ENCODE data around the gene GFPT2. TPM values are rescaled to one million over a fixed set of nuclear protein-coding genes. Genes with fewer than 3 reads are reported as not detected.

Gene GFPT2
- total and polyA plus RNA-seq, 7 donors, result 1.2 to 42.7 (median 16.1) TPM

GRCh38 chr5:180287868-180288267 lies 65.3 kb downstream of the GFPT2 start:
- no peaks in the 10 kb centered on the region for H3K9me3 ChIP-seq
- no peaks in the 10 kb centered on the region for H3K27me3 ChIP-seq
- no peak for DNase-seq
- peaks cover 0 to 2% (median 0%) of the 10 kb centered on the region in 4 donors for H3K36me3 ChIP-seq
- TF ChIP-seq POLR2A (IDR thresholded peaks at IDR 0.05), result no peak
- no peak for TF ChIP-seq POLR2AphosphoS5 (IDR thresholded peaks at IDR 0.05)
- TF ChIP-seq EP300 (IDR thresholded peaks at IDR 0.05), result no peak
- TF ChIP-seq, protein P1, sequence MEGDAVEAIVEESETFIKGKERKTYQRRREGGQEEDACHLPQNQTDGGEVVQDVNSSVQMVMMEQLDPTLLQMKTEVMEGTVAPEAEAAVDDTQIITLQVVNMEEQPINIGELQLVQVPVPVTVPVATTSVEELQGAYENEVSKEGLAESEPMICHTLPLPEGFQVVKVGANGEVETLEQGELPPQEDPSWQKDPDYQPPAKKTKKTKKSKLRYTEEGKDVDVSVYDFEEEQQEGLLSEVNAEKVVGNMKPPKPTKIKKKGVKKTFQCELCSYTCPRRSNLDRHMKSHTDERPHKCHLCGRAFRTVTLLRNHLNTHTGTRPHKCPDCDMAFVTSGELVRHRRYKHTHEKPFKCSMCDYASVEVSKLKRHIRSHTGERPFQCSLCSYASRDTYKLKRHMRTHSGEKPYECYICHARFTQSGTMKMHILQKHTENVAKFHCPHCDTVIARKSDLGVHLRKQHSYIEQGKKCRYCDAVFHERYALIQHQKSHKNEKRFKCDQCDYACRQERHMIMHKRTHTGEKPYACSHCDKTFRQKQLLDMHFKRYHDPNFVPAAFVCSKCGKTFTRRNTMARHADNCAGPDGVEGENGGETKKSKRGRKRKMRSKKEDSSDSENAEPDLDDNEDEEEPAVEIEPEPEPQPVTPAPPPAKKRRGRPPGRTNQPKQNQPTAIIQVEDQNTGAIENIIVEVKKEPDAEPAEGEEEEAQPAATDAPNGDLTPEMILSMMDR (IDR thresholded peaks at IDR 0.05), result no peak
- intact Hi-C loops (cut with DNase I), result no loop called here
- 90 to 93% methylated on average over 7 of the region's 7 CpGs for WGBS, 2 donors
- no peak overlapping the region for H3K4me3 ChIP-seq
- no peak overlapping the region for H3K27ac ChIP-seq
- H3K4me1 ChIP-seq, result peaks cover 0 to 33% (median 15%) of the 10 kb centered on the region in 4 donors

GRCh38 chr5:180287404-180287803 lies 65.7 kb downstream of the GFPT2 start:
- Histone ChIP-seq H3K4me1 (peaks cover 0 to 33% (median 15%) of the 10 kb centered on the region in 4 donors), H3K4me3 (no peak overlapping the region), H3K27me3 (no peaks in the 10 kb centered on the region), H3K36me3 (peaks cover 0 to 7% (median 0%) of the 10 kb centered on the region in 4 donors), H3K9me3 (no peaks in the 10 kb centered on the region), H3K27ac (no peak overlapping the region)
- intact Hi-C loops (cut with DNase I), result no loop called here
- TF ChIP-seq, protein P1 (IDR thresholded peaks at IDR 0.05), result no peak
- TF ChIP-seq POLR2A (IDR thresholded peaks at IDR 0.05) (no peak), POLR2AphosphoS5 (IDR thresholded peaks at IDR 0.05) (no peak), EP300 (IDR thresholded peaks at IDR 0.05) (no peak)
- 71 to 90% methylated on average over 2 of the region's 2 CpGs for WGBS, 2 donors
- no peak for DNase-seq

DNA sequence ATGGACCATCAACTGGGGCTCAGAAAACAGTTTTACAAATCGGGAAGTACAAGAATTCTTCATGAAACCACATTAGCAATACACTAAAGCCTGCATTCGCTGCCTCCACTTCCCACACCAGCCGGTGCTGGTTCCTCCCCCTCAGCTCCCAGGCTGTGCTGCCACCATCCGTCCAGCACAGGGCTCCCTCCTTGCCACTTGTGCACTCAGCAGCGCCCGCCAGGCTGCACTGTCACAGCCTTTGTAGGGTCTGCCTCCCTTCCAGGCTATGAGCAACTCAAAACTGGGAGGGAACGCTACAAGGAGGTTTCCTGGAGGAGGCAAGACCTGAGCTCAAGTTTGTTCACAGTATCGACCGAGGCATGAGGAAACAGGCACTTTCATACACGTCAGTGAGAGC lies 69.0 kb downstream of the GFPT2 start:
- DNase-seq, result no peak

DNA sequence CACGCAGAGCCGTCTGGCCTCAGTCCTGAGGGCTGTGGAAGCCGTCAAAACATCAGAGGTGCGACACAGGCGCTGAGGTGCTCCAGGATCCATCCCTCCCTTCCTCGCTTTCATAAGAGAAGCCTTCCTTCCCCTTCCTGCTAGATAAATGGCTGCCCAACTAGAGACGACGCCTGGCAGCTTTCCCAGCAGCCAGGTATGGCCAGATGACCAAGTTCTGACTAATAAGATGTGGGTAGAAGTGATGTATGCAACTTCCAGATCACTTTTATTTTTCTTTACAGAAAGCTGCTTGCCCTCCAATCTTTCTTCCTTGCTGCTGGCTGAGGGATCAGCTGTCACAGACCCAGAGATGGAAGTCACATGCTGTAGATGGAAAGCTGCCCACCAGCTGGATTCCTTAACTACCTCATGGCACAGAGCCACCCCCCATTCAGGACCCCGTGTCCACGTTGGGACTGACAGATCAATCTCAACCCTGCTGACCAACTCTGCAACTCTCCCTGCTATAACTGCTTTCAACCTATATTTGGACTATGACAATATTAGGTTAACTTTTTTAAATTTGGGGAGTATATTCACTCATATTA lies 70.0 kb downstream of the GFPT2 start:
- H3K27ac ChIP-seq, result no peak overlapping the region
- no peak overlapping the region for H3K4me3 ChIP-seq
- H3K4me1 ChIP-seq, result peaks cover 0 to 8% (median 5%) of the 10 kb centered on the region in 4 donors
- no peak for DNase-seq
- TF ChIP-seq, protein P1 (IDR thresholded peaks at IDR 0.05), result no peak
- TF ChIP-seq POLR2A (IDR thresholded peaks at IDR 0.05), result no peak
- TF ChIP-seq POLR2AphosphoS5 (IDR thresholded peaks at IDR 0.05), result no peak
- no peak for TF ChIP-seq EP300 (IDR thresholded peaks at IDR 0.05)
- intact Hi-C loops (cut with DNase I), result no loop called here
- peaks cover 4 to 34% (median 9%) of the 10 kb centered on the region in 4 donors for H3K36me3 ChIP-seq
- WGBS, 2 donors, result 83 to 93% methylated on average over 10 of the region's 10 CpGs
- H3K27me3 ChIP-seq, result no peaks in the 10 kb centered on the region
- H3K9me3 ChIP-seq, result no peaks in the 10 kb centered on the region

More for the DNA sequence above, 69.0 kb downstream of the GFPT2 start:
- peaks cover 0 to 10% (median 5%) of the 10 kb centered on the region in 4 donors for H3K4me1 ChIP-seq
- H3K27me3 ChIP-seq, result no peaks in the 10 kb centered on the region
- no peaks in the 10 kb centered on the region for H3K9me3 ChIP-seq
- H3K36me3 ChIP-seq, result peaks cover 0 to 25% (median 4%) of the 10 kb centered on the region in 4 donors
- H3K4me3 ChIP-seq, result no peak overlapping the region
- no peak overlapping the region for H3K27ac ChIP-seq
- no peak for TF ChIP-seq EP300 (IDR thresholded peaks at IDR 0.05)
- TF ChIP-seq, protein P1 (IDR thresholded peaks at IDR 0.05), result no peak
- TF ChIP-seq POLR2AphosphoS5 (IDR thresholded peaks at IDR 0.05), result no peak
- no peak for TF ChIP-seq POLR2A (IDR thresholded peaks at IDR 0.05)
- 82 to 90% methylated on average over 10 of the region's 10 CpGs for WGBS, 2 donors
- intact Hi-C loops (cut with DNase I), result no loop called here

Measured in sigmoid colon (tissue), 7 donors.